GM21515 (cell line): ENCODE results near the gene SLC6A5.

Source experiments
- ATAC-seq: cut with Tn5 transposase; IDR thresholded peaks from one replicate; pipeline ENCODE4 v1.9.1; 2021; ENCODE audit not compliant: unreplicated experiment

The SLC6A5 gene

DNA sequence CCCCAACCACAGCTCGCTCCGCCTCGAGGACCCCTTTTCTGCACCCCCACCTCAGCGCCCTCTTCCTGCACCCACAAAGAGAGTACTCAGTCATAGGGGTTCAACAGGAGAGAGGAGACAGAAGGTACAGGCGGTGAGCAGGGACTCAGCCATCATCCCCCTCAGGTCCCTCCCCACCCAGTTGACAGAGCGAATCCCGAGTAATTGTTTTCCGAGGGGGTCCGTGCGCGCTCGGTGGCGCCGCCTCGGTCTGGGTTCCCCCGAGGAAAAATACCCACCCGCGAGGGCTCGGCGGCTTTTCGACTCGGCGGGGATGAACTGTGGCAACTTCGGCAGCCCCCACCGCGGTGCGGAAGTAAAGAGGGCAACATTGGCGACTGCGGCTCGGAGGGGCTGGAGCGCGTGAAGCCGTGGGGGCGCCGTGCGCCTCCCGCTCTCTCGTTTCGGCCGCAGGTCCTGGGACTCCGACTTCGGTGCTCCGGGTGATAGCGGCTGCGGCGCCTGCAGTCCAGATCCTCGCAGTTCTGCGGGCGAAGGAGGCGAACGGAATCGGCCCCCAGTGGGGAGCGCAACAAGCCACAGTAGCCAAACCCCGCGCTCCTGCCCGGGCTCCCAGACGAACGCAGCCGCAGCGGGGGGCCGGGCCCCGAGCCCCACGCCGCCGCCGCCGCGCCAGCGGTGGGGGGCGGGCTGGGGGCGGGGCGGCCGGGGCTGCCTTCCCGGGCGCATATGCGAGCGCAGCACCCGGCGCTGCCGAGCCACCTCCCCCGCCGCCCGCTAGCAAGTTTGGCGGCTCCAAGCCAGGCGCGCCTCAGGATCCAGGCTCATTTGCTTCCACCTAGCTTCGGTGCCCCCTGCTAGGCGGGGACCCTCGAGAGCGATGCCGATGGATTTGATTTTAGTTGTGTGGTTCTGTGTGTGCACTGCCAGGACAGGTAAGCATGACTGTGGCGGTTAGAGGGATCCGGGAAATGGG, 69.7 kb downstream of the SLC6A5 start, which contains the start of gene NELL1:
Gene NELL1, plus strand, starts transcription at position 743 of the 976 bp plus-strand sequence.
- ATAC-seq = no peak

DNA sequence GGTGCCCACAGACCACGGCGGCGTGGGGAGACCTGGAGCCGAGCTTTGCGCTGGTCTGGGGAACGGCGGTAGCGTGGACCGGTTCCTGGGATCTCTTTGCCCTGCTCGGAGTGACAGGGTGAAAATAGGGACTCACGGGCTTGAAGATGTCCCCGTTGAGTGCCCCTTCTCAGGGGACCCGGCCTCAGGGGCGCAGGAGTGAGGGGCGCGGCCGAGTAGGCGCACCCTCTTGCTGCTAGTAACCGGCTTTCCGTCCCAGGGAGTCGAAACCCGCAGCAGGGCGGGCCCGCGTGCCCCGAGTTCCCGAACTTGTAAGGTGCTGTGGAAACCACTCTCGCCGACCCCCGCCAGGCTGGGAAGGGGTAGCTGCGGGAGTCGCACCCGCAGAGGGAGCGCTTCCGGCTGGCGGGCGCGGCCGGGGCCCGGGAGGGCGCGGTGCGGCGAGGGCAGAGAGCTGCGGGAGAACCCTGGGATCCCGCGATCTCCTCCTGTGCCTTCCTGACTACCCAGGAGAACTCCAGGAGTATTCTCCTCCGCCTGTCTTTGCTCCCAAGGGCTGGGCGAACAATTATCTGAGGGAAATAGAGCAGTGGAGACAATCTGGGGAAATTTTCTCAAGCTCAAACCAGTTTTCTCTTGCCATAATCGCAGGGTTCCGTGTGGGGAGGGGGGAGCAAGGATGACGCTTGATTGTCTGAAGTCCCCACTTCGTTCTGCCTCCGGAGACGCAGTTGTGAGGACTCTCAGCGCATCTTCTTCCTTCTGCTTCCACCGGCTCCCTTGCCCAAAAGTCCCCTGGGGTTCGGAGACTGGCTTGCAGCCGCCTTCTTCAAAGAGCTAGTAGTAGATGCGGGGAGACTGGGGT, 70.6 kb downstream of the SLC6A5 start:
- no peak for ATAC-seq

DNA sequence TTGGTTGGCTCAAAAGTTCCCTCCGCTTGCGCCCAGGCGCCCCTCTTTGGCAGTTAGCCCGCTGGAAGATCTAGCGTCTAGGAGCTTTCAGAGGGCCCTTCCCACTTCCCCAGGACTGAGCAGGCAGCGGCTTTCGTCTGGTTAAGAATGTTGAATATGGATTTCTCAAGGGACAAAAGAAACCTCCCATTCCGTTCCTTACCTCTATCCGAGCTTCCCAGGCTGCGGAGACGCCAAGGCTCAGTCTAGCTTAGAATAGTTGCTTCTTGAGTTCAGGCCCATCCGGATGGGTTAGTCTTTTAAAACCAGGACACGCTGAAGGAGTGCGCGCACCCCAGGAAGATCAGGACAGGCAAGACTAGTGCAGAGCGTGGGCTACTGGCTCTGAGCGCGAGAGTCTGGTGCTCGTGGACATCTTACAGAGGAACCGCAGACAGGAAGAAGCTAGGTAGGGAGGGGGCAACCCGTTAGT, 71.6 kb downstream of the SLC6A5 start:
- ATAC-seq = no peak

DNA sequence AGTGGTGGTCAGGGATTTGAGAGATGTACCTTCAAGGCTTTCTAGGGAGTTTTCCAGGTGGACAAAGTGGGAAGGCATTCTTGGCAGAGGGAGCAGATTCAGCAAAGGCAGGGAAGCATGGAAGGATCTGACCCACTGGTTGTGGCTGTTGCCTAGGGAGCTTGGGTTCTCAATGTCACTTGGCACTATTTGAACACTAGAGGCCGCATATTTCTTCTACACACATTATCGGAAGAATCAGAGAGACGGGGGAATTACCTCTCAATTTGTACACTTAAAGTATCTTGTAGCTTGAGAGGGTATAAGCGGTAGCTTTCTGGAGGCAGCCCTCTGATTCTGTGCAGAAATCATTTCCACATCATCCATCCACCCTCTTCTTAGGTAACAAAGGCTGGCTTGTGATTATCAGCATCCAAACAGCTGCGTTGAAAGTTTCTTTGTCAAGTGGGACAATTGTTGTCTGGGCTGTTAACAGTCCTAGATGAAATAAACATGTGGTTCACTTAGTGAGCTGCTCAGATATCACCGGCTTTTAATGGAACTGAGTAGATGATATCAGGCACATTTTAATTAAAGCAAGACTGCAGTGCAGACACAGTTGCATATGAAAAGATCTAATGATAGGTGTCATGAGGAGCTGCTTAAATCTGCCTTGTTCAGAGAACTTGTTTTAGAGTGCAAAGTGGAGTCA, 72.6 kb downstream of the SLC6A5 start:
- ATAC-seq = no peak

DNA sequence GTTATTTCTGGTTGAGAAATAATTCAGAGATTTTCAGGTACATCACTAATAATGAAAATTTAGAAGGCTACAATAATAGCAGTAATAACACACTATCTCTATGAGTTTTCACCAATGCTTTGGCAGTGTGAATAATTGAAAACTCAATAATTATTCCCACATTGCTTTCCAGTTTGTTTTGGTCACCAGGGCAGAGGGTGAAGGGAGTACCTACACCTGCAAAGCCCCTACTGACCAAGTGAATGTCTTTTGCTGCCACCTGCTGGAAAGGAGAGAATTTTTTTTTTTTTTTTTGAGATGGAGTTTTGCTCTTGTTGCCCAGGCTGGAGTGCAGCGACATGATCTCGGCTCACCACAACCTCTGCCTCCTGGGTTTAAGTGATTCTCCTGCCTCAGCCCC, 73.2 kb downstream of the SLC6A5 start:
- ATAC-seq = no peak

DNA sequence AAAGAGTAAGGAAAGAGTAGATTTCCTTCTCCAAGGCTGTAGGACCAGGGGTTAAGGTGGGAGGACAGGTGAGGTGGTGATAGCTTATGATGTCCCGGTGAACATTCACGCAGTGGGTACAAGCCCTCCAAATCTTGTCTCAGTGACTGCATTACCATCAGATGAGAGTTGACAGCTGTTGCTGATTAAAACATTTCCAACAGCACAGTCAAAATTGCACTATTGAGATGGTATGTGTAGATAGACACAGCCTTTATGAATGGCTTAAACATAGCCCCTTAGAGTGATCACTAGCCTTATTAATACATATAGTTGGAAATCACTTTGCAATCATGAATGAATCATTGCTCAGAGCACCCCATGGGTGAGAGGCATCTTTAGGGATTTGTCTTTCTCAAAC, 77.2 kb downstream of the SLC6A5 start:
- no peak for ATAC-seq

DNA sequence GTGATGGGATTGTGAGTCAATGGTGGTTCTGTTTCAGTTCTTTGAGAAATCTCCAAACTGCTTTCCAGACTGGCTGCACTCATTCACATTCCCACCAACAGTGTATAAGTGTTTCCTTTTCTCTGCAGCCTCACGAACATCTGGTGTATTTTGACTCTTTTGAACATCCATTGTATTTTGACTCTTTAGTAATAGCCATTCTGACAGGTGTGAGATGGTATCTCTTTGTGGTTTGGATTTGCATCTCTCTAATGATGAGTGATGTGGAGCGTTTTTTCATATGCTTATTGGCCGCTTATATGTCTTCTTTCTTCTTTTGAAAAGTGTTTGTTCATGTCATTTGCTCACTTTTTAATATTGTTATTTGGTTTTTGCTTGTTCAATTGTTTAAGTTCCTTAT, 89.4 kb downstream of the SLC6A5 start:
- no peak for ATAC-seq

DNA sequence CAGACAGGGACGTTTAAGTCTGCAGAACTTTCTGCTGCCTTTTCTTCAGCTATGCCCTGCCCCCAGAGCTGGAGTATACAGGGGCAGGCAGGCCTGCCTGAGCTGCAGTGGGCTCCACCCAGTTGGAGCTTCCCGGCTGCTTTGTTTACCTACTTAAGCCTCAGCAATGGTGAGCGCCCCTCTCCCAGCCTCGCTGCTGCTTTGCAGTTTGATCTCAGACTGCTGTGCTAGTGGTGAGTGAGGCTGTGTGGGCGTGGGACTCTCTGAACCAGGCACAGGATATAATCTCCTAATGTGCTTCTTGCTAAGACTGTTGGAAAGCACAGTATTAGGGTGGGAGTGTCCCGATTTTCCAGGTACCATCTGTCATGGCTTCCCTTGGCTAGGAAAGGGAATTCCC, 108.5 kb downstream of the SLC6A5 start:
- ATAC-seq = no peak
